Measurements from ENCODE around the gene GPAM.
"Not testable (repeated sequence)": the region's sequence is repeated elsewhere in the genome, so short reads cannot be mapped to it uniquely, and the experiment has no call there.

GPAM gene

DNA sequence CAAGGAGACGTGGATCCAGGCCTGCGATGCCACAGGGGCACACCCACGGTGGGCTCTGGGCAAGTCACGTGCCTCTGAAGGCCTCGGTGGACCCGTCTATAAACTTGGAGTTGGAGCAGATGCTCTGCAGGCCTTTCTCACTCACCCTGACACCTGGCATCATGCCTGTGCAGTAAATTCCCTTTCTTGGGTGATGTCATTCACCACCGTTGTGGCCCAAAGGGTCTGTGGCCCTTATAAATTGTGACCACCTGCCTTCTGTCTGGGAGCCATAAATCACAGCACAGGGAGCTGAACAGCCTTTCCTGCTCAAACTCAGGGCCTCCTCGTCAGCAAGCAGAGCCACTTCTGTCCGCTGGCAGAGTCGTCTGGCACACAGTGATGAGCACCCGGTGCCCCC, 52.2 kb downstream of the GPAM start:
- no peak for DNase-seq (ENCODE audit: low spot score)

DNA sequence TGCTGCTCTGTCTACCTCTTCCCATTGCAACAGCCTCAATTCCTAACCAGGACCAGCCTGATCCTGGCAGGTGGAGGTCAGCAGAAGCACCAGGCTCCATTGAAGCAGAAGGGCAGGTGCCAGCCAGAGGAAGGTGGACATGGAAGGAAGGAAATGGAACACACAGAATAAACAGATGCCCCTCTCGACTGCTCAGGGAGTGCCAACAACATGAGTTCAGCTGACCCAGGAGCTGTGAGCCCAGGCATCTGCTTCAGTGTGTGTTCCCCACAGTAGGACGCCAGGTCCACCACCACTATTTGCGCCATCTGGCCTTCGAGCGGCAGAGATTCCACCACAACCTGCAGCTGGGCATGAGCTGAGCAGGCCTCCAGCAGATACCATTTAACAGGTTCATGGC, 56.7 kb downstream of the GPAM start:
- DNase-seq (ENCODE audit: low spot score) = no peak

DNA sequence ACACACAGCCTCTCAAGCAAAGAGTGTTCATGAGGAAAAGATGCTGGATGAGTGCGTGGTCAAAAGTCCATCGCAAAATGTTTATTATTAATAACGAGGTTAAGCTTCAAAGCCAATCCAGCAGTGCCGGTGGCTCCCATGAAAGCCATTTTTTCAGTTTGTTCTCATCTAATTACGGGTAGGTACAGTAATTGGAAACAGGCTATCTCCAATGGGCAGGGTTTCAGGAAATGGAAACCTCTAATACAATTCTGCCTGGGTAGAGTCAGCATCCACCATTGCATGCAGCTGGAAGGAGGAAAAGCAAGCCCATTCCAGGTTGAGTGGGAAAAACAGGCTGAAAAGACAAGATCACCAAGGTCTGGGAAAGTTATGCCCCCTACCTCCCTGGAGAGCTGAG, 57.4 kb downstream of the GPAM start:
- no peak for DNase-seq (ENCODE audit: low spot score)

DNA sequence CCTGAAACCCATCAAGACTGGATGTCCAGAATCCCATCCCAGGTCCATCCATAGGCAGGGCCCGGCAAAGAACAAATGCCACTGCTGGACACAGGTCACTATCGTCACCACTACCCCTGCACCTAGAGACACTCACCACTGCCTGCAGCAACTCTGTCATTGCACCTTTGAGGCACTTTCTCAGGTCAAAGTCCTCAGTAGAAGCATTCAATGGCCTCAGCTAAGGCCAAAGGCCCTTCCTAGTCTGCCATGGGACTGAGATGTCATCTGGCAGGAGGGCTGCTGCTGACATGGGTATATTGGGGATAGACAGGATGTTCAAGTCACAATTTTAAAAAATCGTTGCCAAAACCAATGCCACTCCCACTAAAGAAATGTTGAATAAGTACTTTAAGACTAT, 58.7 kb downstream of the GPAM start:
- DNase-seq (ENCODE audit: low spot score) = peak; percentile 28

DNA sequence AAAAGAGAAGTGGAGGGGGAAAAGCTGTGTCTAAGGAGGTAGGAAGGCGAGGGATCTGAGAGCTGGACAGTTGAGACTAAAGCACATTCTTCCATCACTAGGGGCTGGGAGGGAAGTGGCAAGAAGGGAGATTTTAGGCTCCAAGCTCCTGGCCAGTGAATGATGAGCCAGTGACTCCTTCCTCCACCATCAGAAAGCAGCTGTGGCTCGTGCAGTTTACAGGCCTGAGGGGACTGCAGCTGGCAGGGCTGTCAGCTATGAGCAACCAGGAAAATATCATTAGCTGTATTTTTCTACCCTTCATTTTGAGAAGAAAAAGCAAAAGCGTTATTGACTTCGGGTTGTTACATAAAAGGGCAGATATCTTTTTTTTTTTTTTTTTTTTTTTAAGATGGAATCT, 60.7 kb downstream of the GPAM start:
- DNase-seq (ENCODE audit: low spot score) = no peak

DNA sequence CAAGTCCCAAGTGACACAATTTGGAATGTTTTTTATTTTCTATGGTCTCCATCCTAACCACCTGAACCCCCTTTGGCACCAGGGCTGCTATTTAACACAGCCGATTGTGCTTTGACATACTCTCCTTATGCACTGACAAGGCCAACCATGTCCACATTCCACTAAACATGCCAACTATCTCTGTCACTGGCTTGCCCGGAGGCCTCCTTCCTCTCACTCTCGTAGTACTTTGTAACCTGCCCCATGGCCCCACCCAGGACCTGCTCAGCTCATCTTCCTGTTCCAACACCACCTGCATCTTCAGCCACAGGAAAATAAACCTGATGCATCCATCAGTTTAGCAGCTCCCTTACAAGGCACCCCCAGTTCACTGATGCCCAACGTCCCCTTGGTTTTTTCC, 63.1 kb downstream of the GPAM start:
- DNase-seq (ENCODE audit: low spot score) = no peak

GRCh38 chr10:112115781-112116385, 67.7 kb downstream of the GPAM start:
- DNase-seq (ENCODE audit: low spot score) = peak; percentile 51

GRCh38 chr10:112109779-112110178, 73.8 kb downstream of the GPAM start:
- not testable (repeated sequence) for DNase-seq (ENCODE audit: low spot score)
